ENCODE results near the gene SUPT16H.
A peak's percentile ranks its signal among the peaks of the same experiment; 100 is the strongest.

The SUPT16H gene

GRCh38 chr14:21311614-21312013, 72.2 kb downstream of the SUPT16H start (continued):
- TF ChIP-seq, protein P1, sequence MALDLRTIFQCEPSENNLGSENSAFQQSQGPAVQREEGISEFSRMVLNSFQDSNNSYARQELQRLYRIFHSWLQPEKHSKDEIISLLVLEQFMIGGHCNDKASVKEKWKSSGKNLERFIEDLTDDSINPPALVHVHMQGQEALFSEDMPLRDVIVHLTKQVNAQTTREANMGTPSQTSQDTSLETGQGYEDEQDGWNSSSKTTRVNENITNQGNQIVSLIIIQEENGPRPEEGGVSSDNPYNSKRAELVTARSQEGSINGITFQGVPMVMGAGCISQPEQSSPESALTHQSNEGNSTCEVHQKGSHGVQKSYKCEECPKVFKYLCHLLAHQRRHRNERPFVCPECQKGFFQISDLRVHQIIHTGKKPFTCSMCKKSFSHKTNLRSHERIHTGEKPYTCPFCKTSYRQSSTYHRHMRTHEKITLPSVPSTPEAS (tag by site-specific recombination; IDR thresholded peaks at IDR 0.05) = no peak
- TF ChIP-seq ZNF549 (tag by site-specific recombination; IDR thresholded peaks at IDR 0.05) (no peak), ZNF707 (tag by site-specific recombination; IDR thresholded peaks at IDR 0.05) (no peak), ZNF600 (tag by site-specific recombination; IDR thresholded peaks at IDR 0.05) (no peak), TCF7L2 (IDR thresholded peaks at IDR 0.05; ENCODE audit: borderline replicate concordance, low read depth, low read length) (no peak)

DNA sequence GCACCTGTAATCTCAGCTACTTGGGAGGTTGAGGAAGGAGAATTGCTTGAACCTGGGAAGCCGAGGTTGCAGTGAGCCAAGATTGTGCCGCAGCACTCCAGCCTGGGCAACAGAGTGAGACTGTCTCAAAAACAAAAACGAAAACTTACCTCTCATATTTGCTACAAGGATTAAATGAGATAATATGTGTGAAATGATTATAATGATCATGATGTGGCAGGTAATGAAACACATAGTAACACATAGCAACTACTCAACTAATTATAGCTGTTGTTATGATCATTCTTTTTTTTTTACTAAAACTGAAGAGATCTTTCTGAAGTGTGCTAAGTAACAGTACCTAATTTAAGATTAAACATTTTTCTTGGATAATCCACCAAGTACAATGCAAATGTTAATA, 73.9 kb downstream of the SUPT16H start:
- H3K4me3 ChIP-seq (ENCODE audit: low read depth, low read length) = no peak overlapping the region
- H3K27ac ChIP-seq (ENCODE audit: extremely low read depth, low read depth, low read length) = no peak overlapping the region
- no peaks in the 10 kb centered on the region for H3K9me3 ChIP-seq (ENCODE audit: control insufficient read depth, insufficient read depth, low read depth, low read length)
- no peak for TF ChIP-seq ZNF146 (tag by site-specific recombination; IDR thresholded peaks at IDR 0.05)
- TF ChIP-seq ZNF621 (tag by site-specific recombination; IDR thresholded peaks at IDR 0.05) = no peak
- peak; percentile 98 for TF ChIP-seq ZNF664 (tag by site-specific recombination; IDR thresholded peaks at IDR 0.05)
- no peak for TF ChIP-seq ZNF148 (tag by site-specific recombination; IDR thresholded peaks at IDR 0.05; ENCODE audit: borderline replicate concordance)
- TF ChIP-seq, protein P2, sequence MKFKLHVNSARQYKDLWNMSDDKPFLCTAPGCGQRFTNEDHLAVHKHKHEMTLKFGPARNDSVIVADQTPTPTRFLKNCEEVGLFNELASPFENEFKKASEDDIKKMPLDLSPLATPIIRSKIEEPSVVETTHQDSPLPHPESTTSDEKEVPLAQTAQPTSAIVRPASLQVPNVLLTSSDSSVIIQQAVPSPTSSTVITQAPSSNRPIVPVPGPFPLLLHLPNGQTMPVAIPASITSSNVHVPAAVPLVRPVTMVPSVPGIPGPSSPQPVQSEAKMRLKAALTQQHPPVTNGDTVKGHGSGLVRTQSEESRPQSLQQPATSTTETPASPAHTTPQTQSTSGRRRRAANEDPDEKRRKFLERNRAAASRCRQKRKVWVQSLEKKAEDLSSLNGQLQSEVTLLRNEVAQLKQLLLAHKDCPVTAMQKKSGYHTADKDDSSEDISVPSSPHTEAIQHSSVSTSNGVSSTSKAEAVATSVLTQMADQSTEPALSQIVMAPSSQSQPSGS (tag by site-specific recombination; IDR thresholded peaks at IDR 0.05; ENCODE audit: low read depth) = no peak
- TF ChIP-seq, protein P1 (tag by site-specific recombination; IDR thresholded peaks at IDR 0.05) = no peak
- ChIA-PET CTCF (interaction anchor here (0.6 to 0.7 kb wide), 3 partner anchors 49 to 1203 kb away, joined by 3 to 5 read pairs (median 4); no protein-coding TSS in a partner anchor), POLR2A (interaction anchor here (0.6 kb wide), 1 partner anchor 182 kb away, joined by 3 read pairs; no protein-coding TSS in a partner anchor)
- H3K4me1 ChIP-seq (ENCODE audit: control insufficient read depth, insufficient read depth, low read length) = peaks cover 6% of the 10 kb centered on the region
- H3K36me3 ChIP-seq (ENCODE audit: control insufficient read depth in 2 of 2, insufficient read depth in 1 of 2, low read length in 2 of 2) = no peaks in the 10 kb centered on the region

GRCh38 chr14:21309238-21309636, 74.6 kb downstream of the SUPT16H start:
- H3K27ac ChIP-seq (ENCODE audit: extremely low read depth, low read depth, low read length) = peak overlapping the region; percentile 53; the same call in 1 of the 2 replicates
- TF ChIP-seq KLF8 (tag by site-specific recombination; IDR thresholded peaks at IDR 0.05) (0 out of 2 replicates have a peak, but pooled peaks have one; percentile 1), ZNF600 (tag by site-specific recombination; IDR thresholded peaks at IDR 0.05) (peak; percentile 26; the same call in 1 of the 2 replicates), ZNF596 (tag by site-specific recombination; IDR thresholded peaks at IDR 0.05) (no peak), ZNF335 (tag by site-specific recombination; conservative IDR thresholded peaks at IDR 0.05) (peak; percentile 98), ZIC2 (tag by site-specific recombination; IDR thresholded peaks at IDR 0.05) (no peak), ZNF416 (tag by site-specific recombination; IDR thresholded peaks at IDR 0.05) (no peak), ZFP37 (tag by site-specific recombination; IDR thresholded peaks at IDR 0.05) (no peak), OSR2 (tag by site-specific recombination; IDR thresholded peaks at IDR 0.05) (no peak), PATZ1 (tag by site-specific recombination; IDR thresholded peaks at IDR 0.05) (0 out of 2 replicates have a peak, but pooled peaks have one; percentile 14), ZNF24 (tag by site-specific recombination; IDR thresholded peaks at IDR 0.05) (no peak), ZNF274 (IDR thresholded peaks at IDR 0.05; ENCODE audit: low read length) (no peak), ZNF274 (tag by site-specific recombination; IDR thresholded peaks at IDR 0.05; ENCODE audit: borderline replicate concordance) (no peak)
- TF ChIP-seq, protein P3, sequence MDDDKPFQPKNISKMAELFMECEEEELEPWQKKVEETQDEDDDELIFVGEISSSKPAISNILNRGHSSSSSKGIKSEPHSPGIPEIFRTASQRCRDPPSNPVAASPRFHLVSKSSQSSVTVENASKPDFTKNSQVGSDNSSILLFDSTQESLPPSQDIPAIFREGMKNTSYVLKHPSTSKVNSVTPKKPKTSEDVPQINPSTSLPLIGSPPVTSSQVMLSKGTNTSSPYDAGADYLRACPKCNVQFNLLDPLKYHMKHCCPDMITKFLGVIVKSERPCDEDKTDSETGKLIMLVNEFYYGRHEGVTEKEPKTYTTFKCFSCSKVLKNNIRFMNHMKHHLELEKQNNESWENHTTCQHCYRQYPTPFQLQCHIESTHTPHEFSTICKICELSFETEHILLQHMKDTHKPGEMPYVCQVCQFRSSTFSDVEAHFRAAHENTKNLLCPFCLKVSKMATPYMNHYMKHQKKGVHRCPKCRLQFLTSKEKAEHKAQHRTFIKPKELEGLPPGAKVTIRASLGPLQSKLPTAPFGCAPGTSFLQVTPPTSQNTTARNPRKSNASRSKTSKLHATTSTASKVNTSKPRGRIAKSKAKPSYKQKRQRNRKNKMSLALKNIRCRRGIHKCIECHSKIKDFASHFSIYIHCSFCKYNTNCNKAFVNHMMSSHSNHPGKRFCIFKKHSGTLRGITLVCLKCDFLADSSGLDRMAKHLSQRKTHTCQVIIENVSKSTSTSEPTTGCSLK (tag by site-specific recombination; IDR thresholded peaks at IDR 0.05) = no peak
- peak overlapping the region; percentile 18 for H3K4me3 ChIP-seq (ENCODE audit: low read depth, low read length)
- ChIA-PET POLR2A (interaction anchor here (0.7 kb wide), 1 partner anchor 53 kb away, joined by 3 read pairs; no protein-coding TSS in a partner anchor), CTCF (interaction anchor here (0.6 to 1.0 kb wide), 2 partner anchors 12 to 1204 kb away, joined by 3 to 4 read pairs; no protein-coding TSS in a partner anchor)
- H3K9me3 ChIP-seq (ENCODE audit: control insufficient read depth, insufficient read depth, low read depth, low read length) = no peaks in the 10 kb centered on the region
- H3K36me3 ChIP-seq (ENCODE audit: control insufficient read depth in 2 of 2, insufficient read depth in 1 of 2, low read length in 2 of 2) = no peaks in the 10 kb centered on the region
- H3K4me1 ChIP-seq (ENCODE audit: control insufficient read depth, insufficient read depth, low read length) = peaks cover 6% of the 10 kb centered on the region
